PC-3 (cell line): ENCODE results near the gene PGF. TPM values are rescaled to one million over a fixed set of nuclear protein-coding genes. Genes with fewer than 3 reads are reported as not detected.

Source experiments
- ATAC-seq: fragments of 200-7000 bp; cut with Tn5 transposase; 2 replicates; pipeline ENCODE4 v1.9.1; 2020; ENCODE audit warnings: mild to moderate bottlenecking, moderate library complexity
- BruUV-seq: library from RNA; stranded (reverse); fragments of 400-500 nt; replicated peaks from 2 replicates; lab custom pipeline; 2021; lab: Mats Ljungman, UMichigan
- CTCF ChIA-PET: fragments of 300-600 bp; sonication (Branson Sonifier 250); formaldehyde crosslinking; loops from one replicate; lab custom pipeline; 2022; ENCODE audit warnings: antibody characterized with exemption; lab: Charles Lee
- POLR2A ChIA-PET: fragments of 300-600 bp; sonication (Branson Sonifier 250); formaldehyde crosslinking; loops from one replicate; lab custom pipeline; 2022; ENCODE audit warnings: antibody characterized with exemption; ENCODE audit not compliant: unreplicated experiment; lab: Charles Lee
- DNase-seq: peaks from one replicate; pipeline ENCODE4 v3.0.0-alpha.2; 2015
- H2AFZ ChIP-seq: fragments of 300-600 bp; sonication (generic); 2 replicates; pipeline ENCODE4 v1.6.0; 2016; ENCODE audit warnings: antibody characterized with exemption, low read length
- H3F3A ChIP-seq: fragments of 300-600 bp; sonication (generic); one replicate; pipeline ENCODE4 v1.6.0; 2017; ENCODE audit warnings: antibody characterized with exemption, low read length, control low read depth, mild to moderate bottlenecking; ENCODE audit not compliant: unreplicated experiment
- H3K27ac ChIP-seq: fragments of 300-600 bp; sonication (generic); 2 replicates; pipeline ENCODE4 v1.5.1; 2016; ENCODE audit warnings: mild to moderate bottlenecking, low read length
- H3K27me3 ChIP-seq: fragments of 300-600 bp; sonication (generic); 2 replicates; pipeline ENCODE4 v1.6.1; 2016; ENCODE audit warnings: low read length, mixed read lengths
- H3K36me3 ChIP-seq: fragments of 300-600 bp; sonication (generic); 2 replicates; pipeline ENCODE4 v1.6.1; 2016; ENCODE audit warnings: low read depth, mixed run types, low read length, mixed read lengths
- H3K4me1 ChIP-seq: fragments of 300-600 bp; sonication (generic); 2 replicates; pipeline ENCODE4 v1.5.1; 2016; ENCODE audit warnings: low read length; ENCODE audit not compliant: insufficient read depth
- H3K4me2 ChIP-seq: fragments of 300-600 bp; sonication (generic); 2 replicates; pipeline ENCODE4 v1.6.0; 2016; ENCODE audit warnings: low read length
- H3K4me3 ChIP-seq: fragments of 300-600 bp; sonication (generic); 2 replicates; pipeline ENCODE4 v1.5.1; 2016; ENCODE audit warnings: mild to moderate bottlenecking, low read length, mixed read lengths
- H3K79me2 ChIP-seq: fragments of 300-600 bp; sonication (generic); 2 replicates; pipeline ENCODE4 v1.6.1; 2017; ENCODE audit warnings: low read length, mixed read lengths
- H3K9ac ChIP-seq: fragments of 300-600 bp; sonication (generic); 2 replicates; pipeline ENCODE4 v1.6.0; 2016; ENCODE audit warnings: mild to moderate bottlenecking, low read length
- H3K9me2 ChIP-seq: fragments of 300-600 bp; sonication (generic); replicated peaks from 2 replicates; pipeline ENCODE4 v1.6.1; 2016; ENCODE audit warnings: mixed run types, low read length, mixed read lengths
- H3K9me3 ChIP-seq: fragments of 300-600 bp; sonication (generic); 2 replicates; pipeline ENCODE4 v1.6.1; 2016; ENCODE audit warnings: low read length, mixed read lengths
- H4K20me1 ChIP-seq: fragments of 300-600 bp; sonication (generic); 2 replicates; pipeline ENCODE4 v1.6.1; 2016; ENCODE audit warnings: low read length, mixed read lengths
- EZH2 ChIP-seq: fragments of 300-600 bp; sonication (generic); IDR thresholded peaks from one replicate; pipeline ENCODE4 v1.6.1; 2017; ENCODE audit warnings: antibody characterized with exemption, mild to moderate bottlenecking, low read length; ENCODE audit not compliant: unreplicated experiment
- EZH2phosphoT487 ChIP-seq: fragments of 300-600 bp; sonication (generic); IDR thresholded peaks from 2 replicates; pipeline ENCODE4 v1.6.1; 2018; ENCODE audit warnings: mild to moderate bottlenecking, antibody characterized with exemption, low read length, borderline replicate concordance
- intact Hi-C: fragments of 100-400 bp; cut with micrococcal nuclease; formaldehyde crosslinking; loops from 2 replicates; pipeline ENCODE4 v1.9.0; 2023
- total RNA-seq: library from RNA; depleted of rRNA; stranded (reverse); fragments of >200 nt; gene quantifications from 2 replicates; pipeline ENCODE4 v1.2.3, GENCODE V29; 2014
- TF ChIP-seq, protein P1 (sequence below): fragments of 300-600 bp; sonication (generic); conservative IDR thresholded peaks from 2 replicates; pipeline ENCODE4 v1.5.1; 2017; ENCODE audit warnings: antibody characterized with exemption, low read depth, mild to moderate bottlenecking, low read length

The PGF gene
- total RNA-seq, 1 experiment from 2014 or later, result 0.26 TPM

DNA sequence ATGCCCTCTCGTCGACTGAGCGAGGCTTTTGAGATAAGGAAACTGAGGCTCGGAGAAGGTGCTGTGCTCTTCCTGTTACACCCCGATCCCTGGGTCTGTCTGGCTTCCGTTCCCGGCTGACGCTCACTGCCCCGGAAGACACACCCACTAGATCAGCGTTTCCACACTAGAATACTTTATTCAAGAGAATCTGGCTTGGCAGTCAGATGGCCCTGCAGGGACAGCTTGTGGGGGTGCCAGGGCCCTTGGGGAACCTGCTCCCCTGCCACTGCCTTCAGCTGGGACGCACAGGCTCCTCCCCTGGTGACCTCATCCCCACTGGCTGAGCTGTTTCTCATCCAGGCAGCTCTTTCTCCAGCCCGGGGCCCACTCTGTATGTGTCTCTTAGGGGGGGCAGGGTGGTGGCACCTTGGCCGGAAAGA lies 13.7 kb downstream of the PGF start:
- Histone ChIP-seq H3K27ac (no peak overlapping the region), H3F3A (no peaks in the 10 kb centered on the region), H3K36me3 (no peaks in the 10 kb centered on the region), H3K9ac (no peak overlapping the region), H4K20me1 (no peaks in the 10 kb centered on the region), H3K79me2 (no peaks in the 10 kb centered on the region), H3K9me3 (no peaks in the 10 kb centered on the region), H3K27me3 (no peaks in the 10 kb centered on the region), H3K4me1 (peaks cover 25% of the 10 kb centered on the region), H3K4me3 (no peak overlapping the region), H3K4me2 (no peak overlapping the region), H3K9me2 (no peaks in the 10 kb centered on the region), H2AFZ (no peak overlapping the region)
- ChIA-PET CTCF (no interaction called here), POLR2A (no interaction called here)
- ATAC-seq, result no peak
- no peak for TF ChIP-seq EZH2phosphoT487
- no peak for TF ChIP-seq EZH2
- TF ChIP-seq, protein P1, sequence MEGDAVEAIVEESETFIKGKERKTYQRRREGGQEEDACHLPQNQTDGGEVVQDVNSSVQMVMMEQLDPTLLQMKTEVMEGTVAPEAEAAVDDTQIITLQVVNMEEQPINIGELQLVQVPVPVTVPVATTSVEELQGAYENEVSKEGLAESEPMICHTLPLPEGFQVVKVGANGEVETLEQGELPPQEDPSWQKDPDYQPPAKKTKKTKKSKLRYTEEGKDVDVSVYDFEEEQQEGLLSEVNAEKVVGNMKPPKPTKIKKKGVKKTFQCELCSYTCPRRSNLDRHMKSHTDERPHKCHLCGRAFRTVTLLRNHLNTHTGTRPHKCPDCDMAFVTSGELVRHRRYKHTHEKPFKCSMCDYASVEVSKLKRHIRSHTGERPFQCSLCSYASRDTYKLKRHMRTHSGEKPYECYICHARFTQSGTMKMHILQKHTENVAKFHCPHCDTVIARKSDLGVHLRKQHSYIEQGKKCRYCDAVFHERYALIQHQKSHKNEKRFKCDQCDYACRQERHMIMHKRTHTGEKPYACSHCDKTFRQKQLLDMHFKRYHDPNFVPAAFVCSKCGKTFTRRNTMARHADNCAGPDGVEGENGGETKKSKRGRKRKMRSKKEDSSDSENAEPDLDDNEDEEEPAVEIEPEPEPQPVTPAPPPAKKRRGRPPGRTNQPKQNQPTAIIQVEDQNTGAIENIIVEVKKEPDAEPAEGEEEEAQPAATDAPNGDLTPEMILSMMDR, result no peak
- BruUV-seq, result no TSS peak
- intact Hi-C loops, result loop anchor here (10.0 kb wide), 1 partner anchor 143 kb away; no protein-coding TSS in a partner anchor
- no peak for DNase-seq

DNA sequence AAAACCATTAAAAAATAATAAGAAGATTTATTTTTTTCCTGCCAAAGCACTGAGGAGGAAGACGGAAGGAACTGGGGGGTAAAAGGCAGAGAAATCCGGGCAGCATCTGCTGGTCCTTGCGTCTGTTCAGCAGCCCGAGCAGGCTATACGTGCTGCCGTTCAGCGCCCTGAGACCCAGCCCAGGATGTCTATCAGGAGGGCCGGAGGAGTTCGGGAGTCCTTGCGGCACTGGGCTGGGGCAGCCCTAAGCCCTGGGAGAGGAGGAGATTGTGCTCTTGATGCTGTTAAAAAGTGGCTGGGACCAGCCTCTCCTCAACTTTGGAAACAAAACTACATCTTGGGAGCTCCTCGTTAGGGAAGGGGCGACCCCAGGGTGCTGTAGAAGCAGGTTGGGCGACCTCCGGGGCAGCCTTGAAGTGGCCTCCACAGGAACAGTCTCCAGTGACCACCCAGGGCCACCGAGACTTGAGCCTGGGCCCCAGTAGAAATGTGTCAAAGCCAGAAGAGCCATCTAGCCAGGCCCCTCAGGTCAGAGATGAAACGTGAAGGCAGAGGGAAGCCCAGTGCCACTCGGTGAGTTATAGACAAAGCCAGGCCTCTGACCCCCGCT lies 14.3 kb downstream of the PGF start:
- H3K36me3 ChIP-seq, result no peaks in the 10 kb centered on the region
- H3K4me2 ChIP-seq, result no peak overlapping the region
- TF ChIP-seq, protein P1, result no peak
- no peak for TF ChIP-seq EZH2
- no peak for TF ChIP-seq EZH2phosphoT487
- H3K9ac ChIP-seq, result no peak overlapping the region
- H3K9me2 ChIP-seq, result no peaks in the 10 kb centered on the region
- ATAC-seq, result no peak
- no peaks in the 10 kb centered on the region for H3K79me2 ChIP-seq
- no peaks in the 10 kb centered on the region for H4K20me1 ChIP-seq
- H3K27me3 ChIP-seq, result no peaks in the 10 kb centered on the region
- no peak for DNase-seq
- intact Hi-C loops, result loop anchor here (10.0 kb wide), 1 partner anchor 144 kb away; no protein-coding TSS in a partner anchor
- POLR2A ChIA-PET, result no interaction called here
- no peak overlapping the region for H2AFZ ChIP-seq
- no peak overlapping the region for H3K4me3 ChIP-seq
- H3F3A ChIP-seq, result no peaks in the 10 kb centered on the region
- no peaks in the 10 kb centered on the region for H3K9me3 ChIP-seq
- H3K27ac ChIP-seq, result no peak overlapping the region
- CTCF ChIA-PET, result no interaction called here
- peaks cover 21% of the 10 kb centered on the region for H3K4me1 ChIP-seq
- BruUV-seq, result no TSS peak
